Cardiac ventricle fibroblast (primary cell): ENCODE data around the gene ETDC. TPM values are rescaled to one million over a fixed set of nuclear protein-coding genes. Genes with fewer than 3 reads are reported as not detected.

Experiments used
- total RNA-seq: library from RNA; depleted of rRNA; stranded (reverse); fragments of >200 nt; gene quantifications from 2 replicates; pipeline ENCODE4 v1.2.3, GENCODE V29; 2015

The ETDC gene
- not detected in 2 replicates for total RNA-seq

GRCh38 chrX:135309430-135309923, at the start of gene ETDC:
Gene ETDC, plus strand, starts transcription at chrX:135309480. Its CDS starts 0 bp downstream, at chrX:135309480.

Other genes with a start within 250 kb of the ETDC start
- 1.3 and 1.4 TPM in 2 replicates for gene SMIM10L2B, start 210.8 kb upstream of the ETDC start, total RNA-seq
- not detected in 2 replicates for gene ETDB, start 189.0 kb upstream of the ETDC start, total RNA-seq
- not detected in 2 replicates for gene CT55, start 138.1 kb upstream of the ETDC start, total RNA-seq
- gene ETDA, start 57.4 kb upstream of the ETDC start, total RNA-seq = not detected in 2 replicates
- 3.2 and 3.8 TPM in 2 replicates for gene ZNF75D, start 34.6 kb downstream of the ETDC start, total RNA-seq
- 6.7 and 9.0 TPM in 2 replicates for gene ZNF449, start 35.3 kb downstream of the ETDC start, total RNA-seq
- 0.54 and 0.75 TPM in 2 replicates for gene SMIM10L2A, start 112.5 kb downstream of the ETDC start, total RNA-seq
- gene INTS6L, start 211.2 kb downstream of the ETDC start, total RNA-seq = 1.9 and 2.4 TPM in 2 replicates